ENCODE data around the gene DAB2.

GRCh38 chr5:39367711-39368110 is 57.1 kb downstream of the DAB2 start:
- no peak for TF ChIP-seq FOXM1 (IDR thresholded peaks at IDR 0.05; ENCODE audit: borderline replicate concordance)
- no peak for TF ChIP-seq BHLHE40 (IDR thresholded peaks at IDR 0.05; ENCODE audit: borderline replicate concordance)

Data from HEK293T (cell line).